ENCODE results near the gene PRR7. TPM values are rescaled to one million over a fixed set of nuclear protein-coding genes. Genes with fewer than 3 reads are reported as not detected.

The PRR7 gene
- total RNA-seq, 1 experiment from 2014 or later = 39.2 TPM

GRCh38 chr5:177399997-177400868 is 46.4 kb upstream of the PRR7 start, which contains the start of gene PFN3:
Gene PFN3 (minus strand): TSS chr5:177400661. CDS start chr5:177400576, 85 bp downstream.
- in situ Hi-C loops (cut with HindIII; ENCODE audit: low pct_unique_long_range_greater_than_20kb, low sequenced_read_pairs) (no loop called here), intact Hi-C loops (cut with micrococcal nuclease; ENCODE audit: unreplicated experiment) (no loop called here)
- POLR2A ChIA-PET = no interaction called here
- no peak within 1 kb of the TSS for H3K27ac ChIP-seq (ENCODE audit: low read length)
- no TSS peak for BruUV-seq (replicated peaks)
- ATAC-seq = no peak
- TF ChIP-seq CTCF (IDR thresholded peaks at IDR 0.05) = no peak
- no peak for TF ChIP-seq TCF7L2 (IDR thresholded peaks at IDR 0.05; ENCODE audit: low read depth, low read length)
- no peak for TF ChIP-seq SIN3A (IDR thresholded peaks at IDR 0.05; ENCODE audit: borderline replicate concordance, insufficient read depth, low read depth, low read length)
- H3K27me3 ChIP-seq (ENCODE audit: control insufficient read depth, insufficient read depth, low read length) = no peaks in the 10 kb centered on the region
- no peak within 1 kb of the TSS for H3K4me3 ChIP-seq (ENCODE audit: low read depth in 2 of 2, low read length in 2 of 2)
- CTCF ChIA-PET = no interaction called here
- peaks cover 10% of the 10 kb centered on the region for H3K4me1 ChIP-seq (ENCODE audit: control insufficient read depth, insufficient read depth, low read length)
- no peak for DNase-seq (ENCODE audit: low read depth, low spot score)
- no peaks in the 10 kb centered on the region for H3K9me3 ChIP-seq (ENCODE audit: control insufficient read depth, insufficient read depth, low read depth, low read length)
- H3K36me3 ChIP-seq (ENCODE audit: control insufficient read depth, insufficient read depth, low read length) = no peaks in the 10 kb centered on the region

GRCh38 chr5:177402271-177403043 is 44.2 kb upstream of the PRR7 start:
- CTCF ChIA-PET = interaction anchor here (0.6 to 4.3 kb wide), 12 partner anchors 10 to 289 kb away, joined by 3 to 34 read pairs (median 4); partner anchors contain the start of gene GRK6
- Histone ChIP-seq H3K9me3 (ENCODE audit: control insufficient read depth, insufficient read depth, low read depth, low read length) (no peaks in the 10 kb centered on the region), H3K27me3 (ENCODE audit: control insufficient read depth, insufficient read depth, low read length) (no peaks in the 10 kb centered on the region), H3K4me3 (ENCODE audit: low read depth in 2 of 2, low read length in 2 of 2) (peak overlapping the region; percentile 60 to 86), H3K4me1 (ENCODE audit: control insufficient read depth, insufficient read depth, low read length) (peaks cover 10% of the 10 kb centered on the region), H3K27ac (ENCODE audit: low read length) (peak overlapping the region; percentile 72), H3K36me3 (ENCODE audit: control insufficient read depth, insufficient read depth, low read length) (no peaks in the 10 kb centered on the region)
- no peak for DNase-seq (ENCODE audit: low read depth, low spot score)
- intact Hi-C loops (cut with micrococcal nuclease; ENCODE audit: unreplicated experiment) = loop anchor here (2.0 kb wide), 1 partner anchor 54 kb away; no protein-coding TSS in a partner anchor
- TF ChIP-seq CTCF (IDR thresholded peaks at IDR 0.05) = peak; percentile 19
- TF ChIP-seq, protein P1, sequence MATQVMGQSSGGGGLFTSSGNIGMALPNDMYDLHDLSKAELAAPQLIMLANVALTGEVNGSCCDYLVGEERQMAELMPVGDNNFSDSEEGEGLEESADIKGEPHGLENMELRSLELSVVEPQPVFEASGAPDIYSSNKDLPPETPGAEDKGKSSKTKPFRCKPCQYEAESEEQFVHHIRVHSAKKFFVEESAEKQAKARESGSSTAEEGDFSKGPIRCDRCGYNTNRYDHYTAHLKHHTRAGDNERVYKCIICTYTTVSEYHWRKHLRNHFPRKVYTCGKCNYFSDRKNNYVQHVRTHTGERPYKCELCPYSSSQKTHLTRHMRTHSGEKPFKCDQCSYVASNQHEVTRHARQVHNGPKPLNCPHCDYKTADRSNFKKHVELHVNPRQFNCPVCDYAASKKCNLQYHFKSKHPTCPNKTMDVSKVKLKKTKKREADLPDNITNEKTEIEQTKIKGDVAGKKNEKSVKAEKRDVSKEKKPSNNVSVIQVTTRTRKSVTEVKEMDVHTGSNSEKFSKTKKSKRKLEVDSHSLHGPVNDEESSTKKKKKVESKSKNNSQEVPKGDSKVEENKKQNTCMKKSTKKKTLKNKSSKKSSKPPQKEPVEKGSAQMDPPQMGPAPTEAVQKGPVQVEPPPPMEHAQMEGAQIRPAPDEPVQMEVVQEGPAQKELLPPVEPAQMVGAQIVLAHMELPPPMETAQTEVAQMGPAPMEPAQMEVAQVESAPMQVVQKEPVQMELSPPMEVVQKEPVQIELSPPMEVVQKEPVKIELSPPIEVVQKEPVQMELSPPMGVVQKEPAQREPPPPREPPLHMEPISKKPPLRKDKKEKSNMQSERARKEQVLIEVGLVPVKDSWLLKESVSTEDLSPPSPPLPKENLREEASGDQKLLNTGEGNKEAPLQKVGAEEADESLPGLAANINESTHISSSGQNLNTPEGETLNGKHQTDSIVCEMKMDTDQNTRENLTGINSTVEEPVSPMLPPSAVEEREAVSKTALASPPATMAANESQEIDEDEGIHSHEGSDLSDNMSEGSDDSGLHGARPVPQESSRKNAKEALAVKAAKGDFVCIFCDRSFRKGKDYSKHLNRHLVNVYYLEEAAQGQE (IDR thresholded peaks at IDR 0.05; ENCODE audit: insufficient read depth in 1 of 2, low read depth in 2 of 2, low read length in 1 of 2) = no peak
- no peak for TF ChIP-seq SIN3A (IDR thresholded peaks at IDR 0.05; ENCODE audit: borderline replicate concordance, insufficient read depth, low read depth, low read length)
- in situ Hi-C loops (cut with HindIII; ENCODE audit: low pct_unique_long_range_greater_than_20kb, low sequenced_read_pairs) = no loop called here
- BruUV-seq (replicated peaks) = no TSS peak
- POLR2A ChIA-PET = interaction anchor here (0.6 to 0.8 kb wide), 3 partner anchors 70 to 143 kb away, joined by 3 to 8 read pairs (median 7); no protein-coding TSS in a partner anchor
- ATAC-seq = peak; percentile 79

Data from Panc1 (cell line).